H1 (cell line): ENCODE results near the gene MDC1. TPM values are rescaled to one million over a fixed set of nuclear protein-coding genes. Genes with fewer than 3 reads are reported as not detected.

Experiments used
- ASH2L ChIP-seq: fragments of 200-600, 300-600 bp; sonication (generic); IDR thresholded peaks from one replicate; pipeline ENCODE4 v1.7.1; 2017; ENCODE audit warnings: low read length
- CHD2 ChIP-seq: IDR thresholded peaks from 2 replicates; pipeline ENCODE4 v1.6.1; 2012; ENCODE audit warnings: low read length, improper control_type of control experiment
- CHD7 ChIP-seq: fragments of 300-600 bp; sonication (generic); IDR thresholded peaks from 2 replicates; pipeline ENCODE4 v1.7.1; 2012; ENCODE audit warnings: low read length, moderate library complexity, mild to moderate bottlenecking, inconsistent platforms; ENCODE audit not compliant: insufficient replicate concordance
- EGR1 ChIP-seq: IDR thresholded peaks from 2 replicates; pipeline ENCODE4 v1.6.1; 2011; ENCODE audit warnings: low read depth, low read length, borderline replicate concordance
- EZH2 ChIP-seq: fragments of 200-600 bp; sonication (generic); IDR thresholded peaks from 2 replicates; pipeline ENCODE4 v1.7.1; 2012; ENCODE audit warnings: low read depth, mild to moderate bottlenecking, moderate library complexity, low read length, inconsistent platforms; ENCODE audit not compliant: severe bottlenecking
- GTF2F1 ChIP-seq: IDR thresholded peaks from 2 replicates; pipeline ENCODE4 v1.6.1; 2012; ENCODE audit warnings: low read depth, low read length, improper control_type of control experiment, borderline replicate concordance
- JUND ChIP-seq: IDR thresholded peaks from 2 replicates; pipeline ENCODE4 v1.6.1; 2011; ENCODE audit warnings: mild to moderate bottlenecking, improper control_type of control experiment, low read length
- SIRT6 ChIP-seq: IDR thresholded peaks from one replicate; pipeline ENCODE4 v1.7.1; 2012; ENCODE audit warnings: low read length, inconsistent platforms
- SIX5 ChIP-seq: IDR thresholded peaks from 2 replicates; pipeline ENCODE4 v1.6.1; 2011; ENCODE audit warnings: mild to moderate bottlenecking, low read depth, low read length
- ZNF274 ChIP-seq: IDR thresholded peaks from 2 replicates; pipeline ENCODE4 v1.7.0; 2012; ENCODE audit warnings: low read length, borderline replicate concordance; ENCODE audit errors: extremely low read depth
- polyA plus RNA-seq, 7 experiments: library from polyadenylated mRNA; depleted of rRNA in 3 of 7; stranded (reverse) in 5 of 7; unstranded in 2 of 7; fragments of >200 nt in 5 of 7; fragments of 200-250 nt in 2 of 7; gene quantifications; 1 replicate in 5 of 7; 2 replicates in 1 of 7; 4 replicates in 1 of 7; pipeline versions ENCODE4 v1.2.1 to v1.2.3, GENCODE V29; 2011 to 2013; ENCODE audit warnings: missing spikeins in 2 of 7, mixed read lengths in 2 of 7
- total RNA-seq: library from RNA; stranded (reverse); fragmentation: NEBNext Ultra II Directional; extraction: Animal tissue kit (Norgen Biotek cat#: 25700); gene quantifications from 2 replicates; pipeline ENCODE4 v1.2.1, GENCODE V29; 2021

Gene MDC1
- total and polyA plus RNA-seq, 2 of the 8 experiments (the other 6 are each of a cell fraction or from before 2014, with no cell fraction given), result 29.9 to 81.1 TPM

GRCh38 chr6:30752157-30752927 is 35.3 kb upstream of the MDC1 start (continued):
- TF ChIP-seq JUND (no peak), EGR1 (no peak), SIRT6 (no peak), GTF2F1 (no peak), CHD7 (no peak), SIX5 (no peak), EZH2 (no peak), ASH2L (no peak), CHD2 (no peak), ZNF274 (no peak)
